NB4 (cell line): ENCODE data around the gene PLAC8L1.

Source experiments
- MYC ChIP-seq: IDR thresholded peaks from 2 replicates; pipeline ENCODE4 v1.6.1; 2011; ENCODE audit warnings: low read depth, low read length
- POLR2A ChIP-seq: IDR thresholded peaks from 2 replicates; pipeline ENCODE4 v1.6.1; 2011; ENCODE audit warnings: mild to moderate bottlenecking; ENCODE audit not compliant: insufficient read length; ENCODE audit errors: extremely low read depth
- TF ChIP-seq, protein P1 (sequence below): IDR thresholded peaks from one replicate; pipeline ENCODE4 v1.5.1; 2012; ENCODE audit warnings: low read depth, low read length
- TF ChIP-seq, protein P2 (sequence below): IDR thresholded peaks from 2 replicates; pipeline ENCODE4 v1.6.1; 2011; ENCODE audit warnings: low read depth, low read length

- TF ChIP-seq, protein P1, sequence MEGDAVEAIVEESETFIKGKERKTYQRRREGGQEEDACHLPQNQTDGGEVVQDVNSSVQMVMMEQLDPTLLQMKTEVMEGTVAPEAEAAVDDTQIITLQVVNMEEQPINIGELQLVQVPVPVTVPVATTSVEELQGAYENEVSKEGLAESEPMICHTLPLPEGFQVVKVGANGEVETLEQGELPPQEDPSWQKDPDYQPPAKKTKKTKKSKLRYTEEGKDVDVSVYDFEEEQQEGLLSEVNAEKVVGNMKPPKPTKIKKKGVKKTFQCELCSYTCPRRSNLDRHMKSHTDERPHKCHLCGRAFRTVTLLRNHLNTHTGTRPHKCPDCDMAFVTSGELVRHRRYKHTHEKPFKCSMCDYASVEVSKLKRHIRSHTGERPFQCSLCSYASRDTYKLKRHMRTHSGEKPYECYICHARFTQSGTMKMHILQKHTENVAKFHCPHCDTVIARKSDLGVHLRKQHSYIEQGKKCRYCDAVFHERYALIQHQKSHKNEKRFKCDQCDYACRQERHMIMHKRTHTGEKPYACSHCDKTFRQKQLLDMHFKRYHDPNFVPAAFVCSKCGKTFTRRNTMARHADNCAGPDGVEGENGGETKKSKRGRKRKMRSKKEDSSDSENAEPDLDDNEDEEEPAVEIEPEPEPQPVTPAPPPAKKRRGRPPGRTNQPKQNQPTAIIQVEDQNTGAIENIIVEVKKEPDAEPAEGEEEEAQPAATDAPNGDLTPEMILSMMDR, result no peak
- no peak for TF ChIP-seq POLR2A
- TF ChIP-seq MYC, result no peak
- TF ChIP-seq, protein P2, sequence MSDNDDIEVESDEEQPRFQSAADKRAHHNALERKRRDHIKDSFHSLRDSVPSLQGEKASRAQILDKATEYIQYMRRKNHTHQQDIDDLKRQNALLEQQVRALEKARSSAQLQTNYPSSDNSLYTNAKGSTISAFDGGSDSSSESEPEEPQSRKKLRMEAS, result no peak
Measured at GRCh38 chr5:146034605-146035004, 70.8 kb downstream of the PLAC8L1 start.
